ENCODE data around the gene RCSD1. TPM values are rescaled to one million over a fixed set of nuclear protein-coding genes. Genes with fewer than 3 reads are reported as not detected.

The RCSD1 gene
- total and polyA plus RNA-seq, 2 of the 4 experiments (the other 2 are of a cell fraction): 0.03 TPM; not detected in 1

DNA sequence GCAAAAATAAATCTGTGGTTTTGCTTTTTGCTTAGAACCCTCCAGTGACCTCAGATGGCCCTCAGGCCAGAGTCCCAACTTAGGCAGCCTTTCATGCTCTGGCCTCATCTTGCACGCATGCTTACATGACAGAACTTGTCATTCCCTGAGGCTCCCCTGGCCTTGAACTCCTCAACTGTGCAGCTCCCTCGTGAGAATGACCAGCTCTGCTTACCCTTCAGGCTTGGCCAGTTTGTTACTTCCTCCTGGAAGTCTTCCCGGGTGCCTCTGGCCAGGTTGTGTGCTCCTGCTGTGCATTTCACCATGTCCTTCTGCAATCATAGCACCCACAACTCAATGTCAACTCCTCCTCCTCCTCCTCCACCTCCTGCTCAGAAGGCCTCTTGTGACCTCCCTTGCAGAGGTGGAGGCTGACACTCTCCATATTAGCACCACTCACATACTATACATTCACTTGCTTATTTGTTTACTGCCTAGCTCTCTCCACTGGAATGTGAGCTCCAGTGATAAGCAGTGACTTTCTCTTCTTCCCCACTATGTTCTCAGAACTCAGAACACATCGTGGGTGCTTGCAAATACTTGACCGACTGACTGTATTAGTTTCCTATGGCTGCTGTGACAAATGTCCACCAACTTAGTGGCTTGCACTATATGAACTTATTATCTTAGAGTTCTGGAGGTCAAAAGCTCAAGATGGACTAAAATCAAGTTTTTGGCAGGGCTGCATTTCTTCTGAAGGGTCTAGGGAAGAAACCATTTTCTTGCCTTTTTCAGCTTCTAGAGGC is 41.9 kb downstream of the RCSD1 start (continued):
- no peak for TF ChIP-seq USF2 (IDR thresholded peaks at IDR 0.05; ENCODE audit: low read depth, low read length)
- TF ChIP-seq ELK1 (IDR thresholded peaks at IDR 0.05; ENCODE audit: borderline replicate concordance, low read depth, low read length): no peak
- no peak for TF ChIP-seq RFX5 (IDR thresholded peaks at IDR 0.05; ENCODE audit: low read depth, low read length)
- TF ChIP-seq RCOR1 (IDR thresholded peaks at IDR 0.05; ENCODE audit: insufficient replicate concordance, low read length): no peak

Data from IMR-90 (cell line).